Measurements from ENCODE around the gene TBPL1. TPM values are rescaled to one million over a fixed set of nuclear protein-coding genes. Genes with fewer than 3 reads are reported as not detected.

The TBPL1 gene
- total and polyA plus RNA-seq, 9 of the 15 experiments (the other 6 are each of a cell fraction or from before 2014, with no cell fraction given) = 78.1 to 152 (median 107) TPM

DNA sequence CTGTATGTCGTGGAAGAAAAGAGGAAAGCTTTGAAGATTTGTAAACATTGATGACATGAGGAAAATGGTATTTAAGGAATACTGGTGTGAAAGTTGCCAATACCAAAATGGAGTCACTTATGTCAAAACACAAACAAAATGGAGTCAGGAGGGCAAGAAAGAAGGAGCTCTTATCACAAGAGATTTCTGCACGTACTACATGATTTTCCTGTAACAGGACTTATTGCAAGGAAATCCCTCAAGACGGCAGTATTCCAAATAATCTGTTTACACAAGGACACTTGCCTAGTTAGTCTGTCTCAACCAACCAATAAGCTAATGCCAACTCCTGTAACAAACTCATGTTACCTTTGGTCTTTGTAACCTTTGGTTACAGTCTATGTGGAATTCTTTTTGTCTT, 69.6 kb downstream of the TBPL1 start (continued):
- TF ChIP-seq, protein P1, sequence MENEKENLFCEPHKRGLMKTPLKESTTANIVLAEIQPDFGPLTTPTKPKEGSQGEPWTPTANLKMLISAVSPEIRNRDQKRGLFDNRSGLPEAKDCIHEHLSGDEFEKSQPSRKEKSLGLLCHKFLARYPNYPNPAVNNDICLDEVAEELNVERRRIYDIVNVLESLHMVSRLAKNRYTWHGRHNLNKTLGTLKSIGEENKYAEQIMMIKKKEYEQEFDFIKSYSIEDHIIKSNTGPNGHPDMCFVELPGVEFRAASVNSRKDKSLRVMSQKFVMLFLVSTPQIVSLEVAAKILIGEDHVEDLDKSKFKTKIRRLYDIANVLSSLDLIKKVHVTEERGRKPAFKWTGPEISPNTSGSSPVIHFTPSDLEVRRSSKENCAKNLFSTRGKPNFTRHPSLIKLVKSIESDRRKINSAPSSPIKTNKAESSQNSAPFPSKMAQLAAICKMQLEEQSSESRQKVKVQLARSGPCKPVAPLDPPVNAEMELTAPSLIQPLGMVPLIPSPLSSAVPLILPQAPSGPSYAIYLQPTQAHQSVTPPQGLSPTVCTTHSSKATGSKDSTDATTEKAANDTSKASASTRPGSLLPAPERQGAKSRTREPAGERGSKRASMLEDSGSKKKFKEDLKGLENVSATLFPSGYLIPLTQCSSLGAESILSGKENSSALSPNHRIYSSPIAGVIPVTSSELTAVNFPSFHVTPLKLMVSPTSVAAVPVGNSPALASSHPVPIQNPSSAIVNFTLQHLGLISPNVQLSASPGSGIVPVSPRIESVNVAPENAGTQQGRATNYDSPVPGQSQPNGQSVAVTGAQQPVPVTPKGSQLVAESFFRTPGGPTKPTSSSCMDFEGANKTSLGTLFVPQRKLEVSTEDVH (IDR thresholded peaks at IDR 0.05; ENCODE audit: low read depth, partially characterized antibody) = no peak
- TF ChIP-seq RUNX1 (IDR thresholded peaks at IDR 0.05; ENCODE audit: low read depth) = no peak
- TF ChIP-seq, protein P2, sequence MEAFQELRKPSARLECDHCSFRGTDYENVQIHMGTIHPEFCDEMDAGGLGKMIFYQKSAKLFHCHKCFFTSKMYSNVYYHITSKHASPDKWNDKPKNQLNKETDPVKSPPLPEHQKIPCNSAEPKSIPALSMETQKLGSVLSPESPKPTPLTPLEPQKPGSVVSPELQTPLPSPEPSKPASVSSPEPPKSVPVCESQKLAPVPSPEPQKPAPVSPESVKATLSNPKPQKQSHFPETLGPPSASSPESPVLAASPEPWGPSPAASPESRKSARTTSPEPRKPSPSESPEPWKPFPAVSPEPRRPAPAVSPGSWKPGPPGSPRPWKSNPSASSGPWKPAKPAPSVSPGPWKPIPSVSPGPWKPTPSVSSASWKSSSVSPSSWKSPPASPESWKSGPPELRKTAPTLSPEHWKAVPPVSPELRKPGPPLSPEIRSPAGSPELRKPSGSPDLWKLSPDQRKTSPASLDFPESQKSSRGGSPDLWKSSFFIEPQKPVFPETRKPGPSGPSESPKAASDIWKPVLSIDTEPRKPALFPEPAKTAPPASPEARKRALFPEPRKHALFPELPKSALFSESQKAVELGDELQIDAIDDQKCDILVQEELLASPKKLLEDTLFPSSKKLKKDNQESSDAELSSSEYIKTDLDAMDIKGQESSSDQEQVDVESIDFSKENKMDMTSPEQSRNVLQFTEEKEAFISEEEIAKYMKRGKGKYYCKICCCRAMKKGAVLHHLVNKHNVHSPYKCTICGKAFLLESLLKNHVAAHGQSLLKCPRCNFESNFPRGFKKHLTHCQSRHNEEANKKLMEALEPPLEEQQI (IDR thresholded peaks at IDR 0.05) = no peak
- peak; percentile 79 for TF ChIP-seq ZNF79 (CRISPR knock-in tag; IDR thresholded peaks at IDR 0.05; ENCODE audit: low read depth)
- no peak for TF ChIP-seq CHD4 (IDR thresholded peaks at IDR 0.05; ENCODE audit: insufficient read depth, insufficient replicate concordance, low read depth, low read length, poor library complexity, severe bottlenecking)
- TF ChIP-seq, protein P3, sequence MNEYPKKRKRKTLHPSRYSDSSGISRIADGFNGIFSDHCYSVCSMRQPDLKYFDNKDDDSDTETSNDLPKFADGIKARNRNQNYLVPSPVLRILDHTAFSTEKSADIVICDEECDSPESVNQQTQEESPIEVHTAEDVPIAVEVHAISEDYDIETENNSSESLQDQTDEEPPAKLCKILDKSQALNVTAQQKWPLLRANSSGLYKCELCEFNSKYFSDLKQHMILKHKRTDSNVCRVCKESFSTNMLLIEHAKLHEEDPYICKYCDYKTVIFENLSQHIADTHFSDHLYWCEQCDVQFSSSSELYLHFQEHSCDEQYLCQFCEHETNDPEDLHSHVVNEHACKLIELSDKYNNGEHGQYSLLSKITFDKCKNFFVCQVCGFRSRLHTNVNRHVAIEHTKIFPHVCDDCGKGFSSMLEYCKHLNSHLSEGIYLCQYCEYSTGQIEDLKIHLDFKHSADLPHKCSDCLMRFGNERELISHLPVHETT (CRISPR knock-in tag; conservative IDR thresholded peaks at IDR 0.05 in 1 of 2, IDR thresholded peaks at IDR 0.05 in 1 of 2) = peak in 1 of 2 experiments; percentile 88; a peak in 1 of 4 replicates
- TF ChIP-seq, protein P4, sequence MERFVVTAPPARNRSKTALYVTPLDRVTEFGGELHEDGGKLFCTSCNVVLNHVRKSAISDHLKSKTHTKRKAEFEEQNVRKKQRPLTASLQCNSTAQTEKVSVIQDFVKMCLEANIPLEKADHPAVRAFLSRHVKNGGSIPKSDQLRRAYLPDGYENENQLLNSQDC (CRISPR knock-in tag; IDR thresholded peaks at IDR 0.05) = no peak
- no peak for TF ChIP-seq POLR2H (tag; IDR thresholded peaks at IDR 0.05; ENCODE audit: low read depth)
- TF ChIP-seq, protein P5, sequence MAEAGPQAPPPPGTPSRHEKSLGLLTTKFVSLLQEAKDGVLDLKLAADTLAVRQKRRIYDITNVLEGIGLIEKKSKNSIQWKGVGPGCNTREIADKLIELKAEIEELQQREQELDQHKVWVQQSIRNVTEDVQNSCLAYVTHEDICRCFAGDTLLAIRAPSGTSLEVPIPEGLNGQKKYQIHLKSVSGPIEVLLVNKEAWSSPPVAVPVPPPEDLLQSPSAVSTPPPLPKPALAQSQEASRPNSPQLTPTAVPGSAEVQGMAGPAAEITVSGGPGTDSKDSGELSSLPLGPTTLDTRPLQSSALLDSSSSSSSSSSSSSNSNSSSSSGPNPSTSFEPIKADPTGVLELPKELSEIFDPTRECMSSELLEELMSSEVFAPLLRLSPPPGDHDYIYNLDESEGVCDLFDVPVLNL (CRISPR knock-in tag; IDR thresholded peaks at IDR 0.05; ENCODE audit: low read depth) = no peak
- TF ChIP-seq PPARD (CRISPR knock-in tag; IDR thresholded peaks at IDR 0.05) = 0 out of 2 replicates have a peak, but pooled peaks have one; percentile 33
- TF ChIP-seq HOXB6 (CRISPR knock-in tag; IDR thresholded peaks at IDR 0.05; ENCODE audit: borderline replicate concordance) = no peak
- TF ChIP-seq, protein P6, sequence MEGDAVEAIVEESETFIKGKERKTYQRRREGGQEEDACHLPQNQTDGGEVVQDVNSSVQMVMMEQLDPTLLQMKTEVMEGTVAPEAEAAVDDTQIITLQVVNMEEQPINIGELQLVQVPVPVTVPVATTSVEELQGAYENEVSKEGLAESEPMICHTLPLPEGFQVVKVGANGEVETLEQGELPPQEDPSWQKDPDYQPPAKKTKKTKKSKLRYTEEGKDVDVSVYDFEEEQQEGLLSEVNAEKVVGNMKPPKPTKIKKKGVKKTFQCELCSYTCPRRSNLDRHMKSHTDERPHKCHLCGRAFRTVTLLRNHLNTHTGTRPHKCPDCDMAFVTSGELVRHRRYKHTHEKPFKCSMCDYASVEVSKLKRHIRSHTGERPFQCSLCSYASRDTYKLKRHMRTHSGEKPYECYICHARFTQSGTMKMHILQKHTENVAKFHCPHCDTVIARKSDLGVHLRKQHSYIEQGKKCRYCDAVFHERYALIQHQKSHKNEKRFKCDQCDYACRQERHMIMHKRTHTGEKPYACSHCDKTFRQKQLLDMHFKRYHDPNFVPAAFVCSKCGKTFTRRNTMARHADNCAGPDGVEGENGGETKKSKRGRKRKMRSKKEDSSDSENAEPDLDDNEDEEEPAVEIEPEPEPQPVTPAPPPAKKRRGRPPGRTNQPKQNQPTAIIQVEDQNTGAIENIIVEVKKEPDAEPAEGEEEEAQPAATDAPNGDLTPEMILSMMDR (IDR thresholded peaks at IDR 0.05 in 2 of 3, conservative IDR thresholded peaks at IDR 0.05 in 1 of 3; ENCODE audit: insufficient read depth in 2 of 3, low read depth in 1 of 3, low read length in 3 of 3) = no peak
- TF ChIP-seq RBM39 (optimal IDR thresholded peaks at IDR 0.05; ENCODE audit: low read depth, low read length) = no peak
- no peak for TF ChIP-seq ZNF165 (CRISPR knock-in tag; IDR thresholded peaks at IDR 0.05; ENCODE audit: borderline replicate concordance)
- no peak for TF ChIP-seq TCF7L2 (IDR thresholded peaks at IDR 0.05; ENCODE audit: low read depth, low read length)
- TF ChIP-seq CEBPB (tag; IDR thresholded peaks at IDR 0.05) = no peak
- TF ChIP-seq RB1 (IDR thresholded peaks at IDR 0.05; ENCODE audit: low read depth) = no peak
- no peak for TF ChIP-seq TGIF2 (CRISPR knock-in tag; IDR thresholded peaks at IDR 0.05)

Measured in K562 (cell line).